Fibroblast of villous mesenchyme (primary cell): ENCODE measurements around the gene NPFFR1. TPM values are rescaled to one million over a fixed set of nuclear protein-coding genes. Genes with fewer than 3 reads are reported as not detected.

ENCODE experiments used
- DNase-seq: peaks from one replicate; pipeline ENCODE4 v3.0.0-alpha.2; 2010; ENCODE audit warnings: low read depth
- H3K4me3 ChIP-seq: 2 replicates; pipeline ENCODE4 v1.5.1; 2011; ENCODE audit warnings: low read depth, mild to moderate bottlenecking, low read length
- CTCF ChIP-seq: IDR thresholded peaks from 2 replicates; pipeline ENCODE4 v1.5.1; 2012; ENCODE audit warnings: low read depth, mild to moderate bottlenecking, low read length; ENCODE audit not compliant: insufficient read depth
- total RNA-seq: library from RNA; depleted of rRNA; stranded (reverse); fragments of >200 nt; gene quantifications from 2 replicates; pipeline ENCODE4 v1.2.3, GENCODE V29; 2012

NPFFR1 gene
- total RNA-seq: not detected in 2 replicates

GRCh38 chr10:70283445-70284399 lies at the start of gene NPFFR1:
Gene NPFFR1 (minus strand): TSS chr10:70284004. CDS start chr10:70283676, 328 bp downstream.
- no peak for TF ChIP-seq CTCF
- DNase-seq: no peak
- no peak within 1 kb of the TSS for H3K4me3 ChIP-seq

GRCh38 chr10:70333268-70333667 lies 49.5 kb upstream of the NPFFR1 start:
- H3K4me3 ChIP-seq: no peak overlapping the region
- no peak for DNase-seq
- TF ChIP-seq CTCF: no peak

GRCh38 chr10:70331486-70332268 lies 47.9 kb upstream of the NPFFR1 start:
- H3K4me3 ChIP-seq: no peak overlapping the region
- DNase-seq: peak; percentile 96
- peak; percentile 49 for TF ChIP-seq CTCF

- DNase-seq: no peak
- H3K4me3 ChIP-seq: no peak overlapping the region
- TF ChIP-seq CTCF: no peak
These were observed 47.3 kb upstream of the NPFFR1 start for GRCh38 chr10:70331160-70331485.

GRCh38 chr10:70330671-70331070 lies 46.9 kb upstream of the NPFFR1 start:
- no peak for DNase-seq
- TF ChIP-seq CTCF: no peak
- no peak overlapping the region for H3K4me3 ChIP-seq

GRCh38 chr10:70328967-70329366 lies 45.2 kb upstream of the NPFFR1 start:
- H3K4me3 ChIP-seq: no peak overlapping the region
- DNase-seq: peak; percentile 77
- TF ChIP-seq CTCF: no peak
